Nephron progenitor cell (in vitro differentiated cells): ENCODE results near the gene TSPAN17.
A peak's percentile ranks its signal among the peaks of the same experiment; 100 is the strongest.

Source experiments
- DNase-seq: peaks from one replicate; pipeline ENCODE4 v3.0.0; 2021
- H3K27ac Mint-ChIP-seq: 2 replicates; pipeline ENCODE4 v1.8.0; 2021; ENCODE audit warnings: mild to moderate bottlenecking, moderate library complexity, mixed read lengths
- H3K27me3 Mint-ChIP-seq: 2 replicates; pipeline ENCODE4 v1.8.0; 2021; ENCODE audit warnings: mild to moderate bottlenecking, low read depth, mixed read lengths; ENCODE audit not compliant: poor library complexity
- H3K36me3 Mint-ChIP-seq: 2 replicates; pipeline ENCODE4 v1.8.0; 2021; ENCODE audit warnings: low read depth, mixed read lengths
- H3K4me1 Mint-ChIP-seq: 2 replicates; pipeline ENCODE4 v1.8.0; 2021; ENCODE audit warnings: mixed read lengths
- H3K4me3 Mint-ChIP-seq: 2 replicates; pipeline ENCODE4 v1.8.0; 2021; ENCODE audit warnings: mild to moderate bottlenecking, moderate library complexity, mixed read lengths
- H3K9me3 Mint-ChIP-seq: 2 replicates; pipeline ENCODE4 v1.8.0; 2021; ENCODE audit warnings: mild to moderate bottlenecking, moderate library complexity, mixed read lengths
- TF ChIP-seq, protein P1 (sequence below): fragments of 200-600 bp; sonication (generic); IDR thresholded peaks from 2 replicates; pipeline ENCODE4 v1.5.0; 2021; ENCODE audit warnings: antibody characterized with exemption

The TSPAN17 gene

DNA sequence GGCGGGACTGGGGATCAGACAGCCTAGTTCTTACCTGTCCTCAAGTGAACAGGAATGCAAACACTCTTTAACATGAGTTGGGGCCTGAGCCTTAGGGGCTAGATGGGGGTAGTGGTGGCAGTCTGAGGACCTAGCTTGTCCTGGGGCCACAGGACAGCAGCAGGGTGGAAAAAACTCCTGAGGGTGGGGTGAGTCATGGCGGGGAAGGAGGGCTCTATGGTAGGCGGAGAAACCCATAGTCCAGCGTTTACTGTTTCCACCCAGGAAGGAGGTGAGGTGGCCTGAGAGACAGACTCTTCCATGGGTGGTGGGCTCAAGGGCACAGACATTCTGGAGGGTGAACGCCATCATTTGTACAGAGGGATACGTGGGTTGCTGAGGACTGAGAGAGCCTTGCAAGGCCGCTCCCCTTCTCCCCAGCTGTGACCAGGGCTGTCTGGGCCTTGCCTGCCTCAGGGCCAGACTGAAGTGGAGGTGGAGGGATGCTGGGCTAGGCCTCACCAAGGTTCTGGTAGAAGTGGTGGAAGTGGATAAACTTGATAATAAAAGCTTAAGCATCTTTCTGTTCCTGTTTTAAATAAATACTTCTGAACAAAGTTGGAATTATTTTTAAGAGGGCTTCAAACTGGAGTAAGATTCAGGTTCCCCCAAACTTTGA is 1.1 kb upstream of the TSPAN17 start:
- Mint-ChIP-seq H3K27me3 (peaks cover 6% of the 10 kb centered on the region), H3K4me3 (peak overlapping the region; percentile 24), H3K4me1 (peaks cover 27% of the 10 kb centered on the region), H3K27ac (no peak overlapping the region), H3K9me3 (no peaks in the 10 kb centered on the region), H3K36me3 (no peaks in the 10 kb centered on the region)
- TF ChIP-seq, protein P1, sequence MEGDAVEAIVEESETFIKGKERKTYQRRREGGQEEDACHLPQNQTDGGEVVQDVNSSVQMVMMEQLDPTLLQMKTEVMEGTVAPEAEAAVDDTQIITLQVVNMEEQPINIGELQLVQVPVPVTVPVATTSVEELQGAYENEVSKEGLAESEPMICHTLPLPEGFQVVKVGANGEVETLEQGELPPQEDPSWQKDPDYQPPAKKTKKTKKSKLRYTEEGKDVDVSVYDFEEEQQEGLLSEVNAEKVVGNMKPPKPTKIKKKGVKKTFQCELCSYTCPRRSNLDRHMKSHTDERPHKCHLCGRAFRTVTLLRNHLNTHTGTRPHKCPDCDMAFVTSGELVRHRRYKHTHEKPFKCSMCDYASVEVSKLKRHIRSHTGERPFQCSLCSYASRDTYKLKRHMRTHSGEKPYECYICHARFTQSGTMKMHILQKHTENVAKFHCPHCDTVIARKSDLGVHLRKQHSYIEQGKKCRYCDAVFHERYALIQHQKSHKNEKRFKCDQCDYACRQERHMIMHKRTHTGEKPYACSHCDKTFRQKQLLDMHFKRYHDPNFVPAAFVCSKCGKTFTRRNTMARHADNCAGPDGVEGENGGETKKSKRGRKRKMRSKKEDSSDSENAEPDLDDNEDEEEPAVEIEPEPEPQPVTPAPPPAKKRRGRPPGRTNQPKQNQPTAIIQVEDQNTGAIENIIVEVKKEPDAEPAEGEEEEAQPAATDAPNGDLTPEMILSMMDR = no peak
- no peak for DNase-seq

DNA sequence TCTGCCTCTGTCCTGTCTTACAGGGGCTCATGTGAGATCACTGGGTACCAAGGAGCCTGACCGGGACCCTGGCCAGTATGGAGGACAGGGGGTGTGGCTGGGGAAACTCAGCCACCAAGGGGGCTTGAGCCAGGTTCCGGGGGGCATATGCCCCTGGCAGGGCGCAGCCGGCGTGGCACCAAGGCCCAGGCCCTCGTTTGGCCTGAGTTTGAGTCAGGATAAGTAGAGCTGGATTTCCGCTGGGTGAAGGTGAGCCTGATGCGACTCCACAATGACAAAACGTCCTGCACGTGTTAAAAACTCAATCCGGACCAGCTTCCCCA is 616 bp upstream of the TSPAN17 start:
- Mint-ChIP-seq H3K9me3 (no peaks in the 10 kb centered on the region), H3K27ac (no peak overlapping the region), H3K4me1 (peaks cover 31% of the 10 kb centered on the region), H3K4me3 (peak overlapping the region; percentile 76), H3K36me3 (no peaks in the 10 kb centered on the region), H3K27me3 (peaks cover 6% of the 10 kb centered on the region)
- DNase-seq = no peak
- TF ChIP-seq, protein P1 = no peak

DNA sequence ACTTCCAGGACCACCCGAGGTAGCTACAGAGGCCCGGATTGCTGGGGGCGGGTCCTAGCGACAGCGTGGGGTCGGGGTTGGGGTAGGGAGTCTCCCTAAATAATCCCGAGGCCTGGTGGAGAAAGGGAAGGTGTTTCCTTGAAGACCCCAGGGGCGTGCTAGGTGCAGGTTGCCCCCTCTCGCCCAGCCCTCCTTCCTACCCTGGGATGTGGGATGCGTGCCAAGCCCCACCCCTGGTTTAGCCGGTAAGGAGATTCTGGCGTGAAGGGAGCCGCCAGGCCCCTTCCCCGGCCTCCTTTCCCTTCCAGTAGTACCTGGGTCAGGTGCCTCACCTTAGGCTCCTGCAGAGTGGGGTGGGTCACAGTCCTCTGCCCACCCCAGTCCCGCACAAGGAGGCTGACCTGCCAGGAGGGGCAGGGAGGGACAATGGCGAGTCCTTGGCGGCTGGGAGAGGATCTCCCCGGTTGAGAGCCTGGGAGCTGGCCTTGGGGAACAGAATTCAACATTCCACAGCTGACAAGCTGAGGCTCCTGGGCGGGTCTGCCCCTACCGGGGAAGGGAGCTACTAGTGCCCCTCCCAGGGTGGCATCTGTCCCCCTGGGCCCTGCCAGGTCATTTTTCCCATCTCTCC is 674 bp downstream of the TSPAN17 start:
- H3K4me3 Mint-ChIP-seq = peak overlapping the region; percentile 86
- DNase-seq = peak; percentile 33
- TF ChIP-seq, protein P1 = no peak
- no peak overlapping the region for H3K27ac Mint-ChIP-seq
- H3K36me3 Mint-ChIP-seq = no peaks in the 10 kb centered on the region
- peaks cover 37% of the 10 kb centered on the region for H3K4me1 Mint-ChIP-seq
- H3K27me3 Mint-ChIP-seq = peaks cover 6% of the 10 kb centered on the region
- no peaks in the 10 kb centered on the region for H3K9me3 Mint-ChIP-seq

DNA sequence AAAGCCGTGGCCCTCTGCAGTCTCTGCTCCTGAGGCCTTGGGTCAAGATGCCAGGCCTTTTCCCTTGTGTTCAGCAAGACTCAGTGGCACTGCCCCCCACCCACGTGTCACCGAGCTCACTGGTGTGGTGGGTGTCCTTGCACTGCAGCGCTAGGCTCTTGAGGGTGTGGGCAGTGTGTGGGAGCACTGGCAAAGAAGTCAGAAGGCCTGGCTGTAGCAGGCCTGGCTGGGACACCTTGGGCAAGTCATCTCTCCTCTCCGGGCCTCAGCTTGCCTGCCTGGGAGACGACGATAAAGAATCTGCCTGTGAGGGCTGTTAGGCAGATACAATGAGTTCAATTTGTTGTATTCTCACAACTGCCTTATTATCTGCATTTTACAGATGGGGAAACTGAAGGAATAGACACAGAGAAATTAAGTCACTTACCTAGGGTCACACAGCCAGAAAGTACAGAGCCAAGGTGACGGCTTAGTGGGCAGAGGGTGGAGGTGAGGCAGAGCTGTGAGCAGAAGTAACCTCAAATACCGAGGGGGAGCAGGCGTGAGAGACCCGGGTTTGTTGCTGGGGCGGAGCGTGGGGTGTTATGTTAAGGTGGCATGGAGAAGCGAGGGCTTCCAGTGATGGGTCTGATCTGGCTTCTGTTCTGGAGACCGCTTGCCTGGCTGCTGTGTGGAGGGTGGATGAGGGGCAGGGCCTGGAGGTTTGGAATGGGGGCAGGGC is 1.4 kb downstream of the TSPAN17 start:
- H3K36me3 Mint-ChIP-seq = no peaks in the 10 kb centered on the region
- DNase-seq = no peak
- no peaks in the 10 kb centered on the region for H3K9me3 Mint-ChIP-seq
- TF ChIP-seq, protein P1 = no peak
- peaks cover 6% of the 10 kb centered on the region for H3K27me3 Mint-ChIP-seq
- H3K4me3 Mint-ChIP-seq = peak overlapping the region; percentile 86
- peaks cover 44% of the 10 kb centered on the region for H3K4me1 Mint-ChIP-seq
- H3K27ac Mint-ChIP-seq = no peak overlapping the region

DNA sequence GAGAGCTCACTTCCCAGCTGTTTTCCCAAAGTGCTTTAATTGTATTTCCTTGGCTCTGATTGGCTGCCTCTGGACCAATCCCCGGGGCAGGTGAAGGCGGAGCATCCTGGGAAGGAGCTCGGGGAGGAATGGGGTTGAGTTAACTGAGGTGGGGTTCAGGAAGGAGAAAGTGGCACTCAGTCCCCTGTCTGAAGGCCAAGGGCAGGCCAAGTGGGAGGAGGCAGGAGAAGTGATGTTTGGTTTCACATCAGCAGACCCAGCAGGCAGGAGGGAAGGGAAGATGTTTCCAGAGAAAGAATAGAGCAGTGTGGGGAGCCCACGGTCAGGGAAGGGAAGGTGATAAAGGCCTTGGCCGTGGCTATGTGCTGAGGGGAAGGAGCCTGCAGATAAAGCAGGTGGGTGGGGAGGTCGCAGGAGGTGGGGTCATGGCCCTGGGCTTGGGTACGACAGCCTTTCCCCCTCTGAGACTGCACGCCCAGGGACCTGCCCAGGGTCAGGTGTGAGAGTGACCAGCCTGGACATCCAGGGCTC is 3.1 kb downstream of the TSPAN17 start:
- Mint-ChIP-seq H3K27ac (no peak overlapping the region), H3K9me3 (no peaks in the 10 kb centered on the region), H3K4me1 (peaks cover 47% of the 10 kb centered on the region), H3K36me3 (no peaks in the 10 kb centered on the region), H3K27me3 (peaks cover 6% of the 10 kb centered on the region), H3K4me3 (no peak overlapping the region)
- no peak for DNase-seq
- TF ChIP-seq, protein P1 = no peak
